Caco-2 (cell line): Measurements from ENCODE around the gene KRTAP3-3. TPM values are rescaled to one million over a fixed set of nuclear protein-coding genes. Genes with fewer than 3 reads are reported as not detected.

ENCODE experiments used
- BruUV-seq: library from RNA; stranded (reverse); fragments of 400-500 nt; replicated peaks from 2 replicates; lab custom pipeline; 2021; lab: Mats Ljungman, UMichigan
- CTCF ChIA-PET: fragments of 300-600 bp; sonication (Branson Sonifier 250); formaldehyde crosslinking; loops from one replicate; lab custom pipeline; 2022; ENCODE audit warnings: antibody characterized with exemption; lab: Charles Lee
- POLR2A ChIA-PET: fragments of 300-600 bp; sonication (Branson Sonifier 250); formaldehyde crosslinking; loops from one replicate; lab custom pipeline; 2022; ENCODE audit warnings: antibody characterized with exemption; lab: Charles Lee
- DNase-seq, 2 experiments: peaks; one replicate each; pipeline versions ENCODE4 v3.0.0 to v3.0.0-alpha.2; 2020 to 2022
- H3K27me3 ChIP-seq: replicated peaks from 2 replicates; pipeline ENCODE4 v1.6.0; 2011; ENCODE audit warnings: low read length; ENCODE audit not compliant: control insufficient read depth, insufficient read depth
- H3K36me3 ChIP-seq: 2 replicates; pipeline ENCODE4 v1.5.1; 2011; ENCODE audit warnings: low read length; ENCODE audit not compliant: control insufficient read depth, insufficient read depth
- H3K4me1 ChIP-seq: fragments of 250-450 bp; sonication (Bioruptor Pico); 2 replicates; pipeline ENCODE4 v1.5.1; 2020; ENCODE audit warnings: mild to moderate bottlenecking
- H3K4me3 ChIP-seq: 2 replicates; pipeline ENCODE4 v1.5.1; 2011; ENCODE audit warnings: low read depth, mild to moderate bottlenecking, control low read depth, low read length
- H3K9me3 ChIP-seq: fragments of 250-450 bp; sonication (Bioruptor Pico); 2 replicates; pipeline ENCODE4 v1.5.1; 2020; ENCODE audit warnings: mild to moderate bottlenecking, moderate library complexity
- H3K27ac Mint-ChIP-seq: one replicate; pipeline ENCODE4 v1.8.0; 2022; ENCODE audit warnings: mixed read lengths; ENCODE audit not compliant: unreplicated experiment
- H3K27me3 Mint-ChIP-seq: one replicate; pipeline ENCODE4 v1.8.0; 2022; ENCODE audit warnings: mixed read lengths; ENCODE audit not compliant: insufficient read depth, unreplicated experiment
- H3K36me3 Mint-ChIP-seq: one replicate; pipeline ENCODE4 v1.8.0; 2022; ENCODE audit warnings: mild to moderate bottlenecking, mixed read lengths; ENCODE audit not compliant: insufficient read depth, unreplicated experiment
- H3K4me1 Mint-ChIP-seq: one replicate; pipeline ENCODE4 v1.8.0; 2022; ENCODE audit warnings: low read depth, mixed read lengths; ENCODE audit not compliant: unreplicated experiment
- H3K4me3 Mint-ChIP-seq: one replicate; pipeline ENCODE4 v1.8.0; 2022; ENCODE audit warnings: mild to moderate bottlenecking, moderate library complexity, mixed read lengths; ENCODE audit not compliant: unreplicated experiment
- H3K9me3 Mint-ChIP-seq: one replicate; pipeline ENCODE4 v1.8.0; 2022; ENCODE audit warnings: mixed read lengths; ENCODE audit not compliant: unreplicated experiment
- intact Hi-C: fragments of 100-400 bp; cut with micrococcal nuclease; formaldehyde crosslinking; loops from one replicate; pipeline ENCODE4 v1.10.0; 2022; ENCODE audit not compliant: unreplicated experiment
- total RNA-seq: library from RNA; stranded (reverse); gene quantifications from 2 replicates; pipeline ENCODE4 v1.2.3, GENCODE V29; 2022
- TF ChIP-seq, protein P1 (sequence below), 2 experiments: fragments of 200-600 bp in 1 of 2; IDR thresholded peaks; 1 replicate in 1 of 2; 2 replicates in 1 of 2; pipeline versions ENCODE4 v1.5.1 to v1.8.0; 2011 to 2022; ENCODE audit warnings: antibody characterized with exemption in 1 of 2, control low read depth in 1 of 2, inconsistent platforms in 1 of 2, low read depth in 1 of 2, low read length in 1 of 2, mild to moderate bottlenecking in 1 of 2, moderate library complexity in 1 of 2; ENCODE audit not compliant: insufficient read depth in 1 of 2, severe bottlenecking in 1 of 2, unreplicated experiment in 1 of 2

Gene KRTAP3-3
- total RNA-seq, 1 experiment from 2014 or later = not detected

DNA sequence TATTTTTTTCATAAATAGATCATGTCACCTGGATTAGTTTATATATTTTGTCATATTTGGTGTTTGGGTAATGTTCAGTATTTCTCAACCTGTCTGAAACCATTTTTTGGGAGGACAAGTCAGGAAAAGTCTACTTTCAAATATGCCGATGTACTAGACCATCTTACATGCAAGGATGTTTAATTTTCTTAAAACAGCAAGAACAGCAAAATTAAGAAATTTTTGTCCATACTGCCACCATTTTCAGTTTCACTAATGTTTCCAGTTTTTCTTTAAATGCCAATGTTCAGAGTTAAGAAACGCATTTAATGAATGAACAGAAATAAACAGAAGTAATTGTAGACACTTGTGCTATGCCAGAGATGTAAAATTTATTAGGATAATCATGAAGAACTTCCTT, 880 bp downstream of the KRTAP3-3 start:
- Histone ChIP-seq H3K36me3 (no peaks in the 10 kb centered on the region), H3K4me3 (no peak overlapping the region), H3K9me3 (no peaks in the 10 kb centered on the region), H3K27me3 (no peaks in the 10 kb centered on the region), H3K4me1 (0 out of 2 replicates have a peak, but pooled peaks cover 6% of the 10 kb centered on the region)
- intact Hi-C loops = no loop called here
- BruUV-seq = no TSS peak
- ChIA-PET POLR2A (no interaction called here), CTCF (no interaction called here)
- Mint-ChIP-seq H3K36me3 (no peaks in the 10 kb centered on the region), H3K9me3 (peaks cover 20% of the 10 kb centered on the region), H3K4me1 (peaks cover 26% of the 10 kb centered on the region), H3K27ac (no peak overlapping the region), H3K27me3 (no peaks in the 10 kb centered on the region), H3K4me3 (no peak overlapping the region)
- DNase-seq = no peak
- TF ChIP-seq, protein P1, sequence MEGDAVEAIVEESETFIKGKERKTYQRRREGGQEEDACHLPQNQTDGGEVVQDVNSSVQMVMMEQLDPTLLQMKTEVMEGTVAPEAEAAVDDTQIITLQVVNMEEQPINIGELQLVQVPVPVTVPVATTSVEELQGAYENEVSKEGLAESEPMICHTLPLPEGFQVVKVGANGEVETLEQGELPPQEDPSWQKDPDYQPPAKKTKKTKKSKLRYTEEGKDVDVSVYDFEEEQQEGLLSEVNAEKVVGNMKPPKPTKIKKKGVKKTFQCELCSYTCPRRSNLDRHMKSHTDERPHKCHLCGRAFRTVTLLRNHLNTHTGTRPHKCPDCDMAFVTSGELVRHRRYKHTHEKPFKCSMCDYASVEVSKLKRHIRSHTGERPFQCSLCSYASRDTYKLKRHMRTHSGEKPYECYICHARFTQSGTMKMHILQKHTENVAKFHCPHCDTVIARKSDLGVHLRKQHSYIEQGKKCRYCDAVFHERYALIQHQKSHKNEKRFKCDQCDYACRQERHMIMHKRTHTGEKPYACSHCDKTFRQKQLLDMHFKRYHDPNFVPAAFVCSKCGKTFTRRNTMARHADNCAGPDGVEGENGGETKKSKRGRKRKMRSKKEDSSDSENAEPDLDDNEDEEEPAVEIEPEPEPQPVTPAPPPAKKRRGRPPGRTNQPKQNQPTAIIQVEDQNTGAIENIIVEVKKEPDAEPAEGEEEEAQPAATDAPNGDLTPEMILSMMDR (IDR thresholded peaks at IDR 0.05; ENCODE audit: insufficient read depth in 1 of 2, low read depth in 1 of 2, low read length in 1 of 2, severe bottlenecking in 1 of 2, unreplicated experiment in 1 of 2) = no peak

DNA sequence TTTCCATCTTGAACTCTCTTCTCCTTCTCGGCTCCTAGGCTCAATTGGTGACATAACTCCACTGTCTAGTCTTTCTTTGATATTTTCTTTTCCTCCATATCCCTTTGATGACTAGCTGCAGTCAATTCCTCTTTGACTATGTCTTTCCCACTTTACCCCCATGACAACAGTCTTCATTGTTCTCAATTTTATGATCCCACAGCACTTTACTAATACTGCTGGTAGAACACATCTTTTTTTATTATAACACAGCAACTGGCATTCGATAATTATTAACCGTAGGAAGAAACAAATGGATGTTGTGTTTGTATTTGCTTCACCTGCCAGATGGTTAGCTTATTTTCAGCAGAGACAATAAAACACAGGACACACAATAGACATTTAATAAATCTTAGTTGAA, 1.3 kb downstream of the KRTAP3-3 start:
- no peaks in the 10 kb centered on the region for H3K9me3 ChIP-seq
- H3K4me1 ChIP-seq = 0 out of 2 replicates have a peak, but pooled peaks cover 6% of the 10 kb centered on the region
- peaks cover 26% of the 10 kb centered on the region for H3K4me1 Mint-ChIP-seq
- BruUV-seq = no TSS peak
- peaks cover 20% of the 10 kb centered on the region for H3K9me3 Mint-ChIP-seq
- no peak overlapping the region for H3K4me3 Mint-ChIP-seq
- no peaks in the 10 kb centered on the region for H3K36me3 Mint-ChIP-seq
- ChIA-PET CTCF (no interaction called here), POLR2A (no interaction called here)
- no peak overlapping the region for H3K4me3 ChIP-seq
- no peak overlapping the region for H3K27ac Mint-ChIP-seq
- no peaks in the 10 kb centered on the region for H3K27me3 ChIP-seq
- H3K36me3 ChIP-seq = no peaks in the 10 kb centered on the region
- no peaks in the 10 kb centered on the region for H3K27me3 Mint-ChIP-seq
- no peak for DNase-seq
- intact Hi-C loops = no loop called here
- TF ChIP-seq, protein P1 (IDR thresholded peaks at IDR 0.05; ENCODE audit: insufficient read depth in 1 of 2, low read depth in 1 of 2, low read length in 1 of 2, severe bottlenecking in 1 of 2, unreplicated experiment in 1 of 2) = no peak

DNA sequence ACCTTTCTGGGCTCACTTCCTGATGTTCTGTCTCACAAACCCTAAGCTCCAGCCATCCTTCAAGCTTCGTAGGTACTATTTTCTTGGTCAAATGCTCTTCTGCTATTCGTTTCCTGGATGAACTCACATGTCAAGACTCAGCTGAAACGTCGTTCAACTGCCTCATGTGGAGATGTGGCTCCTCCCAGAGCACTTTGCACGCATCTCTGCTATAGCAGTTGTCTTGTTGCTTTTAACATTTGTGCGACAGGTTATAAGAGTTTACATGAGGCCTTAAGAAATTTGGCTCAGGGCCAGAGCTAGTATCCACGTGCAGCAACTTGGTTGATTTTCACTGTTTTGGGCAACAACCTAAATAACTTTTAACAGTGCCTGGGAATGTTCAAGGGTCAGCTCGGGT, 7.0 kb downstream of the KRTAP3-3 start:
- no peaks in the 10 kb centered on the region for H3K4me1 ChIP-seq
- Mint-ChIP-seq H3K27ac (no peak overlapping the region), H3K4me3 (no peak overlapping the region), H3K4me1 (peaks cover under 1% of the 10 kb centered on the region), H3K27me3 (no peaks in the 10 kb centered on the region), H3K9me3 (peaks cover 9% of the 10 kb centered on the region), H3K36me3 (no peaks in the 10 kb centered on the region)
- no peak for DNase-seq
- no peak overlapping the region for H3K4me3 ChIP-seq
- CTCF ChIA-PET = no interaction called here
- BruUV-seq = no TSS peak
- POLR2A ChIA-PET = no interaction called here
- TF ChIP-seq, protein P1 (IDR thresholded peaks at IDR 0.05; ENCODE audit: insufficient read depth in 1 of 2, low read depth in 1 of 2, low read length in 1 of 2, severe bottlenecking in 1 of 2, unreplicated experiment in 1 of 2) = no peak
- no peaks in the 10 kb centered on the region for H3K27me3 ChIP-seq
- intact Hi-C loops = no loop called here
- no peaks in the 10 kb centered on the region for H3K9me3 ChIP-seq
- H3K36me3 ChIP-seq = no peaks in the 10 kb centered on the region
